ENCODE results near the gene MAGI1.

The MAGI1 gene

DNA sequence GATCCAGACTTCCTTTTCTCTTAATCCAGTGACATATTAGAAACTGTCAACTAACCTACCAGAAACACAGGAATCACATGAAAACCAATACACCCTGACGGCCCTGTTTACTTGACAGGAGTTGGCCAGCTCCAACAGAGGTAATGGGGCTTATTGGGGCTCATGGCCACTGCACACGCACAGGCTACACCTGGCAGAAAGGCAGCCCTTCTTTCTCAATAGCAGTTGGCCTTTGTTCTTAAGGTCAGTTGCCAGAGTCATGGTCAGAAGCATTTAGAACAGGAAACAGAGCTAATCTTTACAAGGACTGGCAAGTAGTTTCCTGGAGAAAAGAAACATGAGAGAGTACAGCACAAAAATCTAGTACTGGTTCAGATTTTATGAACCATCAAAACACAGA lies 181.8 kb downstream of the MAGI1 start:
- FAIRE-seq = no peak
- DNase-seq (ENCODE audit: extremely low spot score, insufficient read length, low read depth) = no peak

DNA sequence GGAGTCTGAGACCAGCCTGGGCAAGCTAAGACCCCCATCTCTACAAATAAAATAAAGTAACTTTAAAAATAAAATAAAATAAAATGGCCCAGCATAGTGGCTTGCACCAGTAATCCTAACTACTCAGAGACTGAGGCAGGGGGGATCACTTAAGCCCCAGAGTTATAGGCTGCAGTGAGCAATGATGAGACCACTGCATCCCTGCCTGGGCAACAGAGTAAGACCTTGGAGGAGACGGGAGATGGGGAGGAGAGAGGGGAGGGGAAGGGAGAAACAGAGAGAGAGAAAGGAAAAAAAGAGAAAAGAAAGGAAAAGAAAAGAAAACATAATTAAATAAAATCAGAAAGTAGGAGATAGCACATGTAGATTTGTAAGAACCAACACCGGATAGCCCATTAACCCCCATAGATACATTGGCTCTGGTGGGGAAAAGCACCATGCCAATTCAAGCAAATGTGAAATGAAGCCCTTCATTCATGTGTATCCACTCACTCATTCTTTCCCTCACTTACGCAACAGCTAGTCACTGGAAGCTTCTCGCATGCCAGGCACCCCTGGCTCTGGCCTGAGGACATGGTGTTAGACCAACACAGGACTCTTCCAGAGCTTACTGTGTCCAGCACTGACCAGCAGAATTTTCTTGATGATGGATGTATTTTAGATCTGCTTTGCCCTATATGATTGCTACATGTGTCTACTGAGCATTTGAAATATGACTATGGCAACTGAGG lies 183.2 kb downstream of the MAGI1 start:
- DNase-seq (ENCODE audit: extremely low spot score, insufficient read length, low read depth) (no peak), FAIRE-seq (no peak)

DNA sequence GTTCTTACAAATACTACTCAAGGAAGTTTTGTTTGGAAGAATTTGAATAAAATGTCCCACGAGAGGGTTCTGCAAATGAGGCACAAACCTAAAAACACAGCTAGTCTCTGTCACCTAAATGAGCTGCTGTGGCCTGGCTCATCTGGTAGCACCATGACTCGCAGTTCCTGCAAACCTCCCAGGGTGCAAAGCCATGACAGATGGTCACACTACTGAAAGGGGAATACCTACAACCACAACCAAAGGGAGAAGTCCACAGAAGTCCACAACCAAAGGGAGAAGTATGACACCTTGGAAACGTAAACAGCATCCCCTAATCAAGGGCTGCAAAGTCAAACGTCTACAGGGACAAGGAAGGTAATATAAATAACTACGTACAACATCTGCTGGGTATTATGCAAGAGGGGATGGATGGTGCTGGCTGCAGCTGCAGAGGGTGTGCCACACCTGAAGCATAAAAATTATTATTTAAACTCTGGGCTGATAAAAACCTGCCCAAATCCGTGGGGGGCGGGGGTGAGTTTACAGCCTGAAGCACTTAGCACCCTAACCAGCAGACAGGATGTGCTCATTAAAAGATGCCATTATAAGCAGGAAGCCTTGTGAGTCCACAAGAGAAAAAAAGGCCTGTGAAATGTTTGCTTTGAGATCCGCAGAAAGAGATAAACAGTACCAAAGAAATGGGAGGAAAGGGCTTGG lies 184.0 kb downstream of the MAGI1 start:
- peak; percentile 1 for DNase-seq (ENCODE audit: extremely low spot score, insufficient read length, low read depth)
- no peak for FAIRE-seq

DNA sequence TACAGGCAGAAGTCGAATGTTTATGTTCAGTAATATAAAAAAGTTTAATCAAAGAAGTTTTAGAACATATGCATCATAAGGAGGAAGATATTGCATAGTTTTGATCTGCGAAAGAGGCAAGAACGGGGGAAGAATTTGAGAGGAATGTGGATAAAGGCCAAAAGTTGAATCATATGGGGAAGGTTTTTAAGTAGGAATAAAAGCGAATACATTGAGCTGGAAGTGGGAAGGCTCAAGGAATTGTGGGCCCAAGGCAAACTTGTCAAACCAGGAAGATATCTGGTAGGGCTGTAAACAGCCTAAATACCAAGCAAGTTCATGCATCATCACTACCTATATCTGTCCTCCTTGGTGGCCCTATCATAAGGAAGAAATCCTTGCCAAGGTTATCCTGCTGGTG lies 186.9 kb downstream of the MAGI1 start:
- DNase-seq (ENCODE audit: extremely low spot score, insufficient read length, low read depth) = no peak
- no peak for FAIRE-seq

DNA sequence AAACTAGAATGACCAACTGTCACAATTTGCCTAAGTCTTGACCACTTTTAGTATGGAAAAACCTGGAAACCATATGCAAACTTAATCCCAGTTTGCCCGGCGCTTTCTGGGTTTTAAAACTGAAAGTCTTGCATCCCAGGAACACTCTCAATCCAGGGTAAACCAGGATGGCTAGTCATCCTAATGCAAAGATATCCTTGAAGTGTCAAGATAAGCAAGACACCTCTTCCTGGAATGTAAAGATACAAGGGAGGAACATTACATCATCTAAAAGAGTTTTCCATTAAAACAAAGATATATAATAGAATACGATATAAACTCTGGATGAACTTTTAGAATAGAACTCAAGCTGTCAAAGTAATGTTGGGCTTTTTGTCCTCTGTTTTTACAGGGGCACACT lies 188.5 kb downstream of the MAGI1 start:
- FAIRE-seq (no peak), DNase-seq (ENCODE audit: extremely low spot score, insufficient read length, low read depth) (no peak)

DNA sequence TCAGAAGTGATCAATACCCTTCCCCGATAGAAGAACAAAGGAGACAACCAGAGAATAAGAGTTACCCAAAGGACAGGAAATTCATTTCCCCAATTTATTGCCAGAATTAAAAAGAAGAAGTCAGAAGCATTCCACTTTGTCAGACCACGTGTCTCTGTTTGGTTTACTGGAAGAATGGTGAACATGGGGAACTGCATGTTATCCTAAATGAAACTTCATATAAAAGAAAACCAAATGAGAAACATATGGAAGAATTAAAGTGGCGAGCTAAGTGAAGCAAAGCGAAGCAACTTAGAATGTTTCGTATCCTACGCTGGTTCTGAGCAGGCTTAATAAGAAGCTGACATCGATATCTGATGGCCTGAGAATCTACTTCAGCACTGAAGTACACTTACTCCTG lies 190.7 kb downstream of the MAGI1 start:
- DNase-seq (ENCODE audit: extremely low spot score, insufficient read length, low read depth) (no peak), FAIRE-seq (no peak)

DNA sequence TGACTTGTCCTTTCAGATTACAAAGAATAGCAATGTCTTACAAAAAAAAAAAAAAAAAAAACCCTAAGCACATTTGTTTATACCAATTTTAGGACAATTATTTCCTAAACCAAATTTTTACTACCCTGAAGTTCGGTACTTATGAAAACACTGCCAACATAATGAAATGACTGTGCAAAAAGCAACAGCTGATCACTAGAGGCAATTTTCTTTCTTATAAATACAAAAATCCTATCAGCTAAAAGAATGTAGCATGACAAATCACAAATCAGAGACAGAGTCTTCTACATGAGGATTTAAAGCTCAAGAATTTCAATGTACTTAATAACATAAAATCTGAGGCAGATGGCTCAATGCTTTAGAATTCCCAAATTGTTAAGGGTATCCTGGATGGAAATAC lies 191.8 kb downstream of the MAGI1 start:
- no peak for DNase-seq (ENCODE audit: extremely low spot score, insufficient read length, low read depth)
- no peak for FAIRE-seq

DNA sequence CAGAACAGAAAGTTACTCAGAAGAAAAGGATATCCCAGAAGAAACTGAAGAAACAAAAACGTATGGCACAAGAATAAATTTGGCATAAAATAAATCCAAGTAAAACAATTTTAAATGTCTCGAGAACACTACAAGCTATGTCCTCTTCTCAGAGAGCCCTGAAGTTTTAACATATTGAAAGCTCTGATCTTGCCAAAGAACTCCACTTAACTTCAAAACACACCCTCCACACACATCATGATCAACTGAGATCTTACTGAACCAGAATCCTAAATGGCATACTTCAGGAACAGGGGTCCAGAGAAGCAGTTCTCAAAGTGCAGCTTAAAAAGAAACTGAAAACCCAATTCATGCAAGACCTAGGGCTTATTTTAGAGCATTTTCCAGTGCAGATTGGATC lies 194.3 kb downstream of the MAGI1 start:
- no peak for DNase-seq (ENCODE audit: extremely low spot score, insufficient read length, low read depth)

DNA sequence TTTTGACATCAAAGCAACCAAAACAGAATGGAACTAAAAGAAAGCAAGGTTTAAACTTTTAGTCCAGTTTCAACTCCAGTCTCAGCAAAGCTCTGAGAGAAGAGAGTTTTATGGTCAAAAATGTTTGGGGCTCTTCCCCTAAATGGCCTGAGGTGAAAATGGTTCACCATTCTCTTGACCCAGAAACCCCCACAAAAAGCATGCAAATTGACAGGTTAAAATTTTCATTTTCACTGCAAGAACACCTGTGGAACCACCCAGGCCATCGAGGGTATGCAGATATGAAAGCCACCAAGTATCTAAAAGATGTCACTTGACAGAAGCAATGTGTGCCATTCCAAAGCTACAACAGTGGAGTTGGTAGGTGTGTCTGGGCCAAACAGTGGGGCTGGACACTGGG lies 195.0 kb downstream of the MAGI1 start:
- FAIRE-seq = no peak
- DNase-seq (ENCODE audit: extremely low spot score, insufficient read length, low read depth) = no peak

More for the DNA sequence above, 194.3 kb downstream of the MAGI1 start:
- FAIRE-seq = no peak

DNA sequence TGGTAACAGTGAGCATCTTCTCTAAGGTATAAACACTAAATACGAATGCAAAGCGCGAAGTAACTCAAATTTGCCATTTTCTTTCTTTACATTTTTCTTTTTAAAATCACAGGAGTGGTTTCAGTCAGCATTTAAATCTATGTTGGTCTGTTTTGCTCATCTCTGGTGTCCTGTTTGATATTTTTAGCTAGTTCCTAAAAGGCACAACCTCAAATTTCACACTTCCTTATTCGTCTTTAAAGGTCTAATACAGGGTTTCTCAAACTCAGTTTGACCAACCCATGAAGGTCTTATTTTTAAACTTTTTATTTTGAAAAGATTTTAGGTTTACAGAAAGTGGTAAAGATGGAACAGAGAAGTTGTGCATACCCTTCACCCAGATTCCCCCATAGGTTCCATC lies 201.1 kb downstream of the MAGI1 start:
- FAIRE-seq = no peak
- DNase-seq (ENCODE audit: extremely low spot score, insufficient read length, low read depth) = no peak

DNA sequence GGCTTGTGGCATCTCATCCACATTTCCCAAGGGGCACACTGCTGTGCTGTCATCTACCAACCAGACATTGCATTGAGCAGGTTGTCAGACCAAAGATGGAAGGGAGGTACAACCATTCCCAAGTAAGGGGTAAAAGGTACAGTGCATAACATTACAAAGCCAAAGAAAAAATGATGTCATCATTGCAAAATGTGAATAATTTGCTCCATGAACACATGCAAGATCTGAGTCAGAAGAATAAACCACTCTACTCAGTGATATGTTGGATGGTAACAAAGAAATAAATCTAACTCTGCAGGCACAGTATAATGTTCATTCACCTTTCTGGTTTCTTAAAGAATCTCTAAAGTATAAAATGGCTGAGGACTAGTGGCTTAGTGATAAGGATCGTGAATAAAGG lies 202.7 kb downstream of the MAGI1 start:
- FAIRE-seq (no peak), DNase-seq (ENCODE audit: extremely low spot score, insufficient read length, low read depth) (no peak)

DNA sequence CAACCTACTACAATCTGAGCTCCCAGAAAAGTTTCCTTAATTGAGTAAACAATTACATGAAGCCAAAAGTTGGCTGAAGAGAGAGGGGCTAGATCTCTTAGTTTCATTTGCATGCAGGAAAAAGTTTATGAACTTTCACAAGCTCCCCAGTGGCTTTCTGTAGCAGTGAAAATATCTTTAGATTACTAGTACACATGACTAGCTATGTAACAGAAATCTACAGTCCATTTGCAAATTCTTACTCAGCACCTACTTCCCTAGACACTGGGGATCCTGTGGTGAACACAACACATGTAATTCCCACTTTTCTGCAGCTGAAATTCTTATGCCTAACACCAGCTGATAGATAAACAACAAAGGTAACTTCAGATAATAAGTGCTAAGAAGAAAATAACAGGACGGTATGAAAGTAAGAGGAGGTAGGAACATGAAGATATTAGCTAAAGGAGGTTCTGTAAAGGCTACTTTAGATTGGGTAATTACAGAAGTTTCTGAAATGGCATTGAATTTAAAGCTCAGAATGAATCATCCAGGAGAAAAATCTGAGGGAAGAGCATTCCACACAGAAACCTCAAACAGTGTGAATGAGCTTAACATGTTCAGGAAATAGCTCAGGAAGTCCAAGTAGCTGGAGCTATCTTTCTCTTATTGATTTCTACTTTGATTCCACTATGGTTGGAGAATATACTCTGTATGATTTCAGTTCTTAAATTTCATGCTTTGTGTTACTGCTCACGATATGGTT lies 204.8 kb downstream of the MAGI1 start:
- FAIRE-seq = no peak
- DNase-seq (ENCODE audit: extremely low spot score, insufficient read length, low read depth) = no peak

DNA sequence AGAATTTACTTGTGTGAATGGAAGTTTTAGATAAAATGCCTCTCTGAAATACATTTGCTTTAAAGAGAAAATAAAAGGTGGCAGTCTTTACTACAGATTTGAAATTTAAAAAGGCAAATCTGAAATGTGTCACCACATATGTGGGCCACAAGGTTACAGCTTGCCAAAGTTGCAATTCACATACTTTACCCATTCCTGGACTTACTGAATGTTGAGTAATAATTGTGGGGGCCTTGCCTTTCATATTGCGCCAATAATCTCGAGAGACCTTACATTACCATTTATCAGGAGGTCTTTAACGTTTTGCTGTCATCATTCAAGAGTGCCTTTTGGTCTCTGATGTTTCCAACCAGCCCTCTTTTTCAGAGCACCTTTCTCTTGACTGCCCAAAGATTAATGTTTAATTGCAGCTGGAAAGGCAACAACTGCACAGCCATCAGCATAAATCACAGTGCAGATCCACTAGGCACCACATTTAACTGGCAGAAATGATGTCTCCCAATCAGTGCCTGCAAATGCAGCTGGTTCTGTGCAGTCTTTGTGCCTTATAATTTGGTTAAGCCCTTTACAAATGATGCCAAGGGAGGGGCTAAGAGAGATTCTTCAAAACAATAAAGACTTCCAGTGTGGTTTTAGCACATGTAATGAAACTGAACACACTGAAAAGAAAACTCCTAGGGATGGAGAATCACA lies 206.8 kb downstream of the MAGI1 start:
- no peak for DNase-seq (ENCODE audit: extremely low spot score, insufficient read length, low read depth)
- FAIRE-seq = no peak

DNA sequence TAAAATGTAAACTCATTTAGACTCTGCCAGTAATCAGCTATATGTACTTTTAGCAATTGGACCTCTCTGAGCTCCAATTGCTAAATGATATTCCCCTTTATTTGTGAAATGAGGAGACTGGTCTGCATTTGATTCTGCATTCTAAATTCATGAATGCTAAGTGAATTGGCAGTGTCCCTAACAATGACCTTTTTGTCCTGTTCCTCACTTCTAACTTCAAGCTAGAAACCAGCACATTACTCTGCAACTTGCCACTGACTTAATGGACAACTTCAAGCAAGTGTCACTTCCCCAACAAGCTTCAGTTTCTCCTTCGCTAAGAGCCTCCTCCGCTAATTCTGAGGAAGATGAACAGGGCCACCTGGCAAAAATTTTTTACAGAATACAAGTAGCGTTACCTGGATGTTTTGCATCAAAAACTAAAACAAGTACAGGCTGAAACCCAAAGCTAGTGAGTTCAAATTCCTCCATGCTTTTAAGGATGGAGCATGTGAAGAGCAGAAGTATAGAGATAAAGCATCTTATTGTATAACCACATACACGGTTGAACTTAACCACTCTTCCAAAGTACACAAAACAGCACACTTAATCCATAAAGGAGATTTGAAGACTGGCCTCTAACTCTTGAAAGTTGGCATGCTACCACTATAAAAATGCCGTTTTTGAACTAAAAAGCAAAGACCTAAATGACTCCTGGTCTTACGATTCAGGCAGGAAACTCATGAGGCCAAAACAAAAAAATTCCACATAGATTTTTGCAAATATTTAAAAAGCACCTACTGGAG lies 207.6 kb downstream of the MAGI1 start:
- FAIRE-seq = no peak
- DNase-seq (ENCODE audit: extremely low spot score, insufficient read length, low read depth) = no peak

DNA sequence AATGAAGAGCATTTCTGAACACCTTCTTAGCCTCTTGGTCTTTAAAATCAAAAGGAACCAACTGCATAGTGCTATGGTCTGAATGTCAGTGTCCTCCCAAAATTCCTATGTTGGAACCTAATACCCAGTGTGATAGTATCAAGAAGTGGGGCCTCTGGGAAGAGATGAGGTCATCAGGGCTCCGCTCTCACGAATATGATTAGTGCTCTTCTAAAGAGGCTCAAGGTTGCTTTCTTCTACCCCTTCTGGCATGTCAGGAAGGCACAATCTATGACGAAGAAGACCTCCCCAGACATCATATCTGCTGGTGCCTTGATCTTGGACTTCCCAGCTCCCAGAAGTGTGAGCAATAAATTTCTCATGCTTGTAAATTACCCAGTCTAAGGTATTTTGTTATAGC lies 209.5 kb downstream of the MAGI1 start:
- DNase-seq (ENCODE audit: extremely low spot score, insufficient read length, low read depth) = no peak
- FAIRE-seq = no peak

DNA sequence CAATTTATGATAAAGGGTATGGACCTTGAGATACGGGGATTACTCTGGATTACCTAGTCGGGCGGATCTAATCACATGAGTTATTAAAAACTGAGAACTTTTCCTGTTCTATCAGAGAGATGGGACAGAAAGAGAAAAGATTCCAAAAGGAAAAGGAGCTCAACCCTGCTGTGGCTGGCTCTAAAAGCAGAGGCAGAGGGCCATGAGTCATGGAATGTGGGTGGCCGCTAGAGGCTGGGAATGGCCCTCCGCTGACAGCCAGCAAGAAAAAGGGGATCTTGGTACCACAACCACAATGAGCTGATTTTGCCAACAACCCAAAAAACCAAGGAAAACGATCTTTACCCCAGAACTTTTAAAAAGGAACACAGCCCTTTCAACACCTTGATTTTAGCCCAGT lies 210.0 kb downstream of the MAGI1 start:
- FAIRE-seq (no peak), DNase-seq (ENCODE audit: extremely low spot score, insufficient read length, low read depth) (no peak)

DNA sequence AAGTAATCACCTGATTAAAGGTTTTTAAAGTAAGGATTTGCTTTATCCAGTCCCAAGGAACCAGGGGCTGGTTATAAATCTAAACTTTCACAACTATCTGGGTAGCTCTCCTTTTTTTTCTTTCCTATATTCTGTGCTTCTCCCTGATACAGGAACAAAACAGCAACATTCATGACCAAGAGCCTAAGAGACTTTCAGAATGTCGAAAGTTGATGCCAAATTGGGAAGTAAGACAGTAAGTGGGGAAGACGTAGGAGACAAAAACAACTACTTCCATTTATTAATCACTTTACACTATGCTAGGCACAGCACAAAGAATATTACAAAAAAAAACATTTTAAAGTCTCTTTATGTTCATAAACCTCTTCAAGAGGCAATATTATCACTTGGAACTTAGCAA lies 211.6 kb downstream of the MAGI1 start:
- DNase-seq (ENCODE audit: extremely low spot score, insufficient read length, low read depth) (no peak), FAIRE-seq (no peak)

DNA sequence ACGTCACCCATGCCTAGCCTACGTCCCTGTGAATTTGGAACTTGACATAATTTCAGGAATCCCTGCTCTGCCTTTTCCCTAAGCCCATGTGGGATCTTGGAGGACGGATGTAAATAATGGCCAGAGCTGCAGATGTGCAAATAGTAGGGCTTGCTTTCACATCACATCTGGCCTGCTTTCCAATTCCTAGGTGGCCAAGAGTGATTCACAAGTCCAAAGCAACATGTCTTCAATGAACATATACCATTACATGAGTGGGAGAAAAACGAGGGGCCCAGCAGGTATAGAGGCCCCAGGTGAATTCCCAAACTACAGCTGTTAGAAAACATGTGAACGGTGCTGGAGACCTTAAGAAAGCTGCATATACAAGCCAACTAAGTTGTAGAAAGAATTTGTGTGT lies 214.6 kb downstream of the MAGI1 start:
- no peak for DNase-seq (ENCODE audit: extremely low spot score, insufficient read length, low read depth)
- FAIRE-seq = no peak

DNA sequence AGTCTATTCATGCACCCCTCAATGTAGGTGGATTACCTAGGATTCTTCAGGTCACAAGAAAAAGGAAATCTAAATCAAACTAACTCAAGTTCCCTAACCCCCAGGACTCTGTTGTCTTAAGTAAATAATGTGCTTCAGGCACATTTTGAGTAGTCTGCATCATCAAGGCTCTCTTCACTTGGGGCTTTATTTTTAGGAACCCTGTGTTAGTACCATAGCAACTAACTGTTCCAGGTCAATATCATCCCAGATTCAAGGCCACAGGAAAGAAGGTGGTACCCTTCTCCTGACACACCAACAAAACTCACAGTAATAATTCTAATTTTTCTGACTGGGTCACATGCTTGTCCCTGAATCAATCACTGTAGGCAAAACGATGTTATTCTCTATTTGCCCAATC lies 218.1 kb downstream of the MAGI1 start:
- FAIRE-seq (no peak), DNase-seq (ENCODE audit: extremely low spot score, insufficient read length, low read depth) (no peak)

DNA sequence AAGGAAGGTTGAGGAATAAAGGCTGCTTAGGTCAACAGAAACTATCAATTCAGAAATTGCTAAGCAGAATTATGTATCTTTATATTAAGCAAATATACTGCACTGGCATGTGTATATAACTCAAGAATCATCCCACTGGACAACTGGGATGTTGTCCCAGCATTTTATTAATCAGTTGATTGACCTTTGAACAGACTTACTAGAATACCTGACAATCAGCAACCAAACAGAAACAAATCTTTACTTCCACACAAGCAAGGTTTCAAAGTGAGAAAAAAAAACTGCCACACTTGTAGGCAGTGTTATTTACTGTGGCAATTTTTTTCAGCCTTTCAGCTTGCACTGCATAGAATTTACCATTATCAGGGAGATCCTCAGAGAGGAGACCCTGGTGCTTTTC lies 218.8 kb downstream of the MAGI1 start:
- DNase-seq (ENCODE audit: extremely low spot score, insufficient read length, low read depth) (no peak), FAIRE-seq (no peak)
